GM18508 (cell line): ENCODE data around the gene TIPRL.
"Not testable (repeated sequence)": the region's sequence is repeated elsewhere in the genome, so short reads cannot be mapped to it uniquely, and the experiment has no call there.

Experiments
- ATAC-seq: cut with Tn5 transposase; IDR thresholded peaks from one replicate; pipeline ENCODE4 v1.9.1; 2021; ENCODE audit warnings: moderate number of reproducible peaks; ENCODE audit not compliant: insufficient read depth, unreplicated experiment

The TIPRL gene

GRCh38 chr1:168157638-168158037, 21.1 kb upstream of the TIPRL start:
- no peak for ATAC-seq

GRCh38 chr1:168159251-168159650, 19.5 kb upstream of the TIPRL start:
- no peak for ATAC-seq

- no peak for ATAC-seq
Measured at GRCh38 chr1:168159979-168160378, 18.8 kb upstream of the TIPRL start.

- no peak for ATAC-seq
Measured at GRCh38 chr1:168161459-168161858, 17.3 kb upstream of the TIPRL start.

- ATAC-seq, result no peak
Measured at GRCh38 chr1:168163670-168164069, 15.1 kb upstream of the TIPRL start.

DNA sequence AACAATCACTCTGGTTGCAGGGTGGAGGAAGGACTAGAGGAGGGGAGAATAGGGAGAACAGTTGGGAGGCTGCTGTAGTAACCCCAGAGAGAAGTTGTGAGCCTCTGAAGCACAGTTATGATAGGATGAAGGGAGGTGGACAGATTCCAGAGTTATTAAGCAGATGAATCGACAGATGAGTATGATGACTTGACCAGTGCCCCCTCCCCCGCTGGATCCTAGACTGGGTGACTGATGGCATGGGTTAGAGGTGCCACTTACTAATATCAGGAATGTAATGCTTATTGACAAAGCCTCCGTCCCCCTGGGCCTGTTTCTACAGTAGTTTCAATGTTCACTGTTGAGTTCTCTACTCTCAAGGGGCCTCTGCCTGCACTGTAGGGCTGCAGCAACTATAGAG, 14.0 kb upstream of the TIPRL start:
- no peak for ATAC-seq

DNA sequence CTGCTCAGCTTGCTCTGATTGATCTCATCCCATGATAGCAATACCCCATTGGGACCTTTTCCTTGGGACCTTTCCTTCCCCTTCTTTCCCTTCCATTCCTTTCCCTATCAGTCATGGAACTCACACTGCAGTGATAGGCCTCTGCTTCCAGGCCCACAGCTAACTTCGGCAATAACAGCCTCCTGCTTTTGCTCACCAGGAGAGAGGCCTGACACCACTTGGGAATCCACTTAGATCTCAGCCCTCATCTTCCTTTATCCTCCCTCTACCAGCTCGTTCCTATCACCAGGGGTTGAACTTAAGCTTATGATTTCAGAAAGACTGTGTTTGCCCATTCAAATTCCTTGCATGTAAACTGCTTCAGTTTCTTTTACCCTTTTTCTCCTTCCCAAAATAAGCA, 11.0 kb upstream of the TIPRL start:
- no peak for ATAC-seq

DNA sequence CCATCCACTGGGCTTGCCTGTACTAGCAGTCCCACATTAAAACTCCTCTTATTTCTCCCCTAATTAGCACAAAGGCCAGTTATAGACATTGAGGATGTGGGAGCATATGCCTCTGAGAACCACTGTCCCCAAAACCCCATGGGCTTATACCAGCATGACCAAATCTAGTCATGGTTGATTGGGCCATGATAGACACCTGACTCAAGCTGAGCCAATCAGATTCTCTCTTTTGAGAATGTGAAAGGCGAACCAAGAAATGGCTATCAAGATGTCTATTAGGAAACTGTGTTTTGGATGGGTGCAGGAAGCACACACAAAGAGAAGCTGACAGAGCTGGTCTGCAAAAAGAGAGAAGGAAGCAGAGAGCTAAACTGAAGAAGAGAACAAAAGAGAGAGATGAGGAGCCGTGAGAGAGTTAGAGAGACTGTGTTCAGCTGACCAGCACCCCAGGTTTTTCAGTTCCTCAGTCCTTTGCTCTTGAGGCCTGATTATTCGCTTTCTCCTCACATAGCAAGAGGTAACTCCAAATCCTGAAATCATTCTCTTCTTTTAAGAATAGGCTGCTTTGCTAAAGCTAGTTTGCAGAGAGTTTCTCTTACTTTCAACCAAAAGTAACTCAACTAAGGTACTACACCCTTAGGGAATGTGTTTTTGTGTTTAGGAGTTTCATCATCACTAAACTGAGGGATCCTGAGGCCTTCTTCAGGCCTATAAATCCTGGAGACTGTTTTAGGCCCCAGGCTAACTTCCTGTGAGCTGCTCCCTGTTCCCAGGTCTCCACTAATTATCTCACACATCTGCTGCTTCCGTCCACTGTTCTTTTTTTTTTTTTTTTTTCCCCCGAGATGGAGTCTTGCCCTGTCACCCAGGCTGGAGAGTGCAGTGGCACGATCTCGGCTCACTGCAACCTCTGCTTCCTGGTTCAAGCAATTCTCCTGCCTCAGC, 7.9 kb upstream of the TIPRL start:
- ATAC-seq, result no peak

GRCh38 chr1:168172250-168172915, 6.4 kb upstream of the TIPRL start:
- no peak for ATAC-seq

- no peak for ATAC-seq
Measured at GRCh38 chr1:168178227-168178637, 530 bp upstream of the TIPRL start.

DNA sequence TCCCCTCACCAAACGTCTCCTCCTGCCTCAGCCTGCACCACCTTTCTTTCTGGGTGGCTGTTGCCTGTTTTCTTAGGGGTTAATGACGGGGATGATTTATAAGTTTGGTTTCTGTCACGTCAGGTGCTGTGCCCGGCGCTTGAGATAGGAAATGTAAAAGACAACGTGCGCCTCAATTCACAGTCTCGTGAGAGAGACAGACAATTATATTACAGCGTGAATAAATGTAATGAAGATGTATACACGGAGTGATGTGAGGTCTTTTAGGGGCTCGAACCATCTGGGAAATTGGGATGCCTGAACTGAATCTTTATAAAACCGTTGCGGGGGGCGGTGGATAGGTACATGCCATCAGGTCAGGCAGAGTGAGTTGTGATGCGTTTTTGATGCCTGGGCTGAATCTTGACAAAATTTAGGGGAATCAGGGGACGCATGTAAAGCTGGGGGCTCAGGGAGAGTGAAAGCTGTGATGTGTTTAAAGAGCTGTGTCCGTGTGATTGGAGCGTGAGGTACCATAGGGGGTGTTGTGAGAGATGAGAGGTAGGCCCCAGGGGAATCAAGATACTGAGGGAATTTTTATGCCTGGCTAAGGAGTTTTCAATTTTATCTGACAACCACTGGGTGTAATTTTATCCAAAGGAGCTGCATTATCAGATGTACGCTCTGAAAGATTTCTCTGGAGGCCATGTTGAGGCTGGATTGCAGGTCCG, 831 bp downstream of the TIPRL start:
- no peak for ATAC-seq

GRCh38 chr1:168180148-168180524, 1.4 kb downstream of the TIPRL start:
- no peak for ATAC-seq

DNA sequence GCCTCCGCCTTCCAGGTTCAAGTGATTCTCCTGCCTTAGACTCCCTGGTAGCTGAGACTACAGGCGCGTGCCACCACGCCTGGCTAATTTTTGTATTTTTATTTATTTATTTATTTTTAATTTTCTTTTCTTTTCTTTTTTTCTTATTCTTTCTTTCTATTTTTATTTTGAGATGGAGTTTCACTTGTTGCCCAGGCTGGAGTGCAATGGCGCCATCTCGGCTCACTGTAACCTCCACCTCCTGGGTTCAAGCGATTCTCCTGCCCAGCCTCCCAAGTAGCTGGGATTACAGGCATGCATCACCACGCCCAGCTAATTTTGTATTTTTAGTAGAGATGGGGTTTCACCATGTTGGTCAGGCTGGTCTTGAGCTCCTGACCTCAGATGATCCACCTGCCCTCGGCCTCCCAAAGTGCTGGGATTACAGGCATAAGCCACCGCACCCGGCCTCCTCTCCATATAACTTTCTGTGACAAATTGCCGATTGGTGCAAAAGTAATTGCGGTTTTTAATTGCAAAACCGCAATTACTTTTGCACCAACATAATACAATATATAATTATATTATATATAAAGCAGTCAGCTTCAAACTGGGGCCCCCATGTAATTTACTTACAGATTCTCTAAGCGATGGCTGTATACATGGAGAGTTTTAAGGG, 2.4 kb downstream of the TIPRL start:
- not testable (repeated sequence) for ATAC-seq

DNA sequence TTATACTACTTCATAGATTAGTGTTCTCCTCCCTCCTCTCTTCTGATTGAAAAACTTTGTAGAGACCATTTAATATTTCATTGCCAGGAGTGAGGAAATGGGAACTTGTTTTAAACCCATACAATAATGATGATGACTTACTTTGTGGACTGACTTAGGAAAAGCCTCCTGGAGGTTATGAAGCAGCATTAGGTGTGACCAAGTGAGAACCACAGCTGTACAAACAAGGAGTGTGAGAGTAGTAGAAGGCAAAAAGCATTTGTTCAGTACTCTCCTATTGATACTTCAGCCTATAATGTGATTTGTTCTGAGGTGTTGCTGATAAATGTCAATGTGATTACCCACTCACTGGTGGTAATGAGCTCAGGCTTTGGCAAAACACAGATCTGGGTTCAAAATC, 8.4 kb downstream of the TIPRL start:
- no peak for ATAC-seq

GRCh38 chr1:168190403-168190802, 11.6 kb downstream of the TIPRL start:
- no peak for ATAC-seq

GRCh38 chr1:168195199-168196135, 16.7 kb downstream of the TIPRL start:
- ATAC-seq, result no peak

GRCh38 chr1:168199056-168199455, 20.3 kb downstream of the TIPRL start:
- no peak for ATAC-seq

DNA sequence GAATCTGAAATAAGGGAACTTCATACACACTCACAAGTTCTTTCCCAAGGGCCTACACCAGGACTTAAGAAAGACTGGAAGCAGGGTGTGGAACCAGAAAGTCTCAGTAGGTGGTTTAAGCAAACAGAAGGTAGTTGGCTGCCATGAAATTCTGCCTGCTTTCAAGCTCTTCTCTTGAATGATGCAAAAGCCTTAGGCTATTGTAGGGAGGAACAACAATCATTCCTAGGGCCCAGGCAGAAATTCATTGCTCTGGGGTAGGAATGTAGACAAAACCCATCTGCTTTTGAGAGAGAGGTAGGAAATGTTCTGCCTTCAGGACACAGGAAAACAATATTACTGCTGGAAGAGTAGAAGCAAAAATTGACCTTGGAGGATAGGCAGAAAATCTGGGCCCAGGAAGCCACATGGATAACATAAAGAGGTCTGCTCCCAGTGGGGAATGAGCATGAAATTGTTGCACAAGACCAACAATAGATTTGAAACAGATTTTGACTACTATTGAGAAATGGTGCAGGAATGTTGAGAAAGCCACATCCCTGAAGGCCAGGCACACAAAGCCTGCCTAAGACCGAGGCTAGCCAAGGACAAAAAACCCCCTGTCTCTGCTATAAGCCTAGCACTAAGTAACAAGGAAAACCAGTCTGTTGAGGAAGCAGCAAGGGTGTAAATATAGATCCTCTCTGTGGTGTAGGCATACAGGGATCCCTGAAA, 24.3 kb downstream of the TIPRL start:
- no peak for ATAC-seq

- no peak for ATAC-seq
Measured at GRCh38 chr1:168206111-168206510, 27.3 kb downstream of the TIPRL start.
